ENCODE data around the gene CES3. TPM values are rescaled to one million over a fixed set of nuclear protein-coding genes. Genes with fewer than 3 reads are reported as not detected.

The CES3 gene
- total and polyA plus RNA-seq, 9 of the 15 experiments (the other 6 are each of a cell fraction or from before 2014, with no cell fraction given), result 0.06 to 2.2 (median 0.68) TPM

- no peak for TF ChIP-seq THAP12 (CRISPR knock-in tag; IDR thresholded peaks at IDR 0.05)
- no peak for TF ChIP-seq E2F8 (IDR thresholded peaks at IDR 0.05; ENCODE audit: low read depth, partially characterized antibody)
- no peak for TF ChIP-seq NFIX (CRISPR knock-in tag; IDR thresholded peaks at IDR 0.05; ENCODE audit: low read depth)
- no peak for TF ChIP-seq PRPF4 (IDR thresholded peaks at IDR 0.05; ENCODE audit: insufficient read depth, low read depth, low read length, poor library complexity, severe bottlenecking)
- TF ChIP-seq ETV6 (IDR thresholded peaks at IDR 0.05; ENCODE audit: borderline replicate concordance in 1 of 2, low read depth in 2 of 2, low read length in 1 of 2), result no peak
- no peak for TF ChIP-seq ETV6 (CRISPR knock-in tag; IDR thresholded peaks at IDR 0.05; ENCODE audit: borderline replicate concordance)
- TF ChIP-seq SRSF3 (IDR thresholded peaks at IDR 0.05; ENCODE audit: insufficient read depth, low read length), result no peak
- TF ChIP-seq NKRF (IDR thresholded peaks at IDR 0.05; ENCODE audit: borderline replicate concordance), result no peak
- TF ChIP-seq PYGO2 (tag; IDR thresholded peaks at IDR 0.05), result no peak
- TF ChIP-seq ZBTB8A (IDR thresholded peaks at IDR 0.05; ENCODE audit: partially characterized antibody), result no peak
- TF ChIP-seq ZNF316 (IDR thresholded peaks at IDR 0.05), result peak; percentile 89
- no peak for TF ChIP-seq U2AF2 (optimal IDR thresholded peaks at IDR 0.05; ENCODE audit: low read depth, low read length)
- TF ChIP-seq ZKSCAN3 (CRISPR knock-in tag; IDR thresholded peaks at IDR 0.05), result no peak
- TF ChIP-seq LCOR (CRISPR knock-in tag; IDR thresholded peaks at IDR 0.05), result no peak
- TF ChIP-seq RBBP5 (IDR thresholded peaks at IDR 0.05; ENCODE audit: borderline replicate concordance, insufficient read depth, low read length, poor library complexity, severe bottlenecking), result no peak
- peak; percentile 77 for TF ChIP-seq C11orf30 (IDR thresholded peaks at IDR 0.05; ENCODE audit: low read depth)
- TF ChIP-seq NFE2 (IDR thresholded peaks at IDR 0.05; ENCODE audit: low read depth), result peak; percentile 81
Observed at GRCh38 chr16:66950971-66951790, 9.9 kb upstream of the CES3 start (continued).

Data from K562 (cell line).